ENCODE data around the gene TXN2.
"Not testable (repeated sequence)": the region's sequence is repeated elsewhere in the genome, so short reads cannot be mapped to it uniquely, and the experiment has no call there.

Gene TXN2

DNA sequence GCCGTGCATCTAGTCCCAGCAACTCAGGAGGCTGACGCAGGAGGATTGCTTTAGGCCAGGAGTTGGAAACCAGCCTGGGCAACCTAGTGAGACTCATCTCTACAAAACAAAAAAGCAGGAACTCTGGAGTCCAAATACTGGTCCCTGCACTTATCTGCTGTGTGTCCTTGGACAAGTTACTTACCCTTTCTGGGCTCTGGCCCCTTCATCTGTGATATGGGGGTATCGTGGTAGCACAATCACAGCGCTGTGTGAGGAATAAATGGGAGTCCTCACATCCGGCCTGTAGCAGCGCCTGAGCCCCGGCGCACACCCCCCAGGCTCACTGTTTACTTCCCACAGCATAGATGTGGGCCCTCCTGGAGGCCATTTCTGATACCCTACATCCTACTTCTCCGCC lies 49.5 kb downstream of the TXN2 start:
- DNase-seq (ENCODE audit: low read depth, low spot score), result no peak

DNA sequence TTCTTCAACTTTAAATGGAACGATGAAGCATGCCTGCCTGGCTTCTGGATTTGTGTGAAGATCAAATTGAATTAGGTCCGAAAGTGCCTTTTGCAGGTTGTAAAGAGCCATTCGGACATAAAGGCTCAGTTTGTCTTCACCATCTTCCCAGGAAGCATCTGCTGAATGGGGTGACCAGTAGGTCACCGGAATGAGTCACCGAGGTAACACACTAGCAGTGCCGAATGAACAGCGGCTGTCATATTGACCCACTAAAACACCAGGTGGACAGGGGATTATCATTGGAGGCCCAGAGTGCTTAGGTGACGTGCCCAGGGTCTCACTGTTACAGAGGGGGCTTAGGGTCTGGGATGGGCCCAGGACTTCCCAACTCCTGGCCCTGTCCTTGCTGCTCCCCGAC lies 50.6 kb downstream of the TXN2 start:
- DNase-seq (ENCODE audit: low read depth, low spot score), result no peak

- DNase-seq (ENCODE audit: low read depth, low spot score), result not testable (repeated sequence)
These were observed 53.5 kb downstream of the TXN2 start for GRCh38 chr22:36427952-36428351.

DNA sequence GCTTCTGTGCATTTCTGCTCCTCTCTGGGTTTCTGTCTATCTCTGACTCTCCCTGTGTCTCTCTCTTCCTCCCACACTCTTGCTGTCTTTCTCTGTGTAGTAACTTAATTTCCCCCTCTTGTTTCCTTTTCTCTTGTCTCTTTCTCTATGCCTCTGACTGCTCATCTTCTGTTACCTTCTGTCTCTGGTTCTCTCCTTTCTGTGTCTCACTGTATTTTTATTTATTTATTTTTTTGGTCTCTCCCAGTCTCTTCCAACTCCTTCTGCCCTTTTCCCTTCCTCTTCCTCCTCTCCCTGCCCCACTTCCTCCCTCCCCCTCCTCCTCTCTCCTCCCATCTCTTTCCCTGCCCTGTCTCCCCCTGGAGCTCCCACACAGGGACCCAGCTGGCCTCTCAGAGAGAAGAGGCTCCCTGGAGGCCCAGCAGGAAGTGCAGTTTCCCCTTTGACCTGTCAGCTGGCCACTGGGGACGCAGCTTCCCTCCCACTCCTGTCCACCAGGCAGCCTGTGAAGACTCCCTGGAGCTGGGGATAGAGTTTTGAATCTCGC lies 55.4 kb downstream of the TXN2 start:
- DNase-seq (ENCODE audit: low read depth, low spot score), result no peak

GRCh38 chr22:36424901-36425579 lies 56.4 kb downstream of the TXN2 start:
- DNase-seq (ENCODE audit: low read depth, low spot score), result no peak

DNA sequence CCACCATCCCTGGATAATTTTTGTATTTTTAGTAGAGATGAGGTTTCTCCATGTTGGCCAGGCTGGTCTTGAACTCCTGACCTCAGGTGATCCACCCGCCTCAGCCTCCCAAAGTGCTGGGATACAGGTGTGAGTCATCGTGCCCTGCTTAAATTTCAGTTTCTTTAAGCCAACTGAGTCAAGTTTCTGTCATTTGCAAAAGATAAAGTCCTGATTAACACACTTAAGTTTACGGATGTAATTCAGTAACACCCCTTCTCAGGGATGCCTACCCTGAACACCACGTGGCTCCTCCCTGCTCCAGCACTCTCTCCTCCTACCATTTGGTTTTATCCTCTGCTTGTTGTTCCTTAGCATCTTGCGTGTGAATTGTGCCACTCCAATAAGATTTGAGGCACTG lies 57.0 kb downstream of the TXN2 start:
- not testable (repeated sequence) for DNase-seq (ENCODE audit: low read depth, low spot score)

GRCh38 chr22:36423461-36424404 lies 57.7 kb downstream of the TXN2 start:
- DNase-seq (ENCODE audit: low read depth, low spot score), result no peak

DNA sequence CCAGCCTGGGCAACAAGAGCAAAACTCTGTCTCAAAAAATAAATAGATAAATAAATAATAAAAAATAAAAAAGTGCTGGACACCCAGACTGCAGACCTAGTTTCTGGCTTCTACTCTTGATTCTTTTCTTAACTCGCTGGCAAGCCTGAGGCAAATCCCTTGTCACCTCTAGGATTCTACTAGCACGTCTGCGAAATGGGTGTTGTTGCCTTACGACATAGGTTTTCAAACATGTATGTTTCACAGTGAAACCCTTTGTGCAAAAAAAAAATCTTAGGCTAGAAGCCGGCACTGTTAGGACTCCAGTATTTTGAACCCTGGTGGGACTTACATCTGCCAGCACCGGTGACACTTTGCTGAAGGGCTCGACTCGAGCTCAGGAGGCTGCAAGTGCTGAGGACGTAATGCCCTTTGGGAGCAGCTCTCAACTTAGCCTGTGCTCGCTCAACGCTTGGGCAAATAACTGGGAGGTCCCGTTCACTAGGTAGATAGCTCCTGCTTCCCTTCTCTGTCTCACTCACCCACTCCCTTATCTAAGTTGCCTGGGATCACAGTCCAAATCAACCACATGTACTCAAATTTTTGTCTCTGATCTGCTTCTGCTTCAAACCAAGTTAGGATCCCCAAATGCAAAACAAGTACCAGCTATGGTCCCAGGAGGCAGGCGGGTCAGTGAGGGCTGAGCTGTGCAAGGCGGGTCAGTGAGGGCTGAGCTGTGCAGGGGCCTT lies 59.0 kb downstream of the TXN2 start:
- DNase-seq (ENCODE audit: low read depth, low spot score), result no peak

GRCh38 chr22:36419912-36420882 lies 61.2 kb downstream of the TXN2 start:
- no peak for DNase-seq (ENCODE audit: low read depth, low spot score)

- no peak for DNase-seq (ENCODE audit: low read depth, low spot score)
These were observed 62.1 kb downstream of the TXN2 start for GRCh38 chr22:36419177-36419911.

DNA sequence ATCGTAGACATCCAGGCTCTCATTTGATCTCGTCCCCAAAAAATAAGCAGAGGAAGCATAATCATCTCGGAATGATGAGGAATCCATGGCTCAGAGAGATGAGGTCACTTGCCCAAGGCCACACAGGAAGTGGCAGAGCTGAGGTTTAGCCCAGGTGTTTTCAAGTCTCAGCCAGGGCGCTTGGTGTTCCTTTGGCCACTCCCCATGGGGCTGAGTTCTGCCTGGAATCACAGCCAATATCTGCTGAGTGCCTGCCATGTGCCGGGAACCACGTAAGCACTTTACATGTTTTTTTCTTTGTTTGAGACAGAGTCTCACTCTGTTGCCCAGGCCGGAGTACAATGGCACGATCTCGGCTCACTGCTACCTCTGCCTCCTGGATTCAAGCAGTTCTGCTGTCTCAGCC lies 64.2 kb downstream of the TXN2 start:
- DNase-seq (ENCODE audit: low read depth, low spot score), result no peak
